ENCODE results near the gene CDC25B. TPM values are rescaled to one million over a fixed set of nuclear protein-coding genes. Genes with fewer than 3 reads are reported as not detected.

CDC25B gene
- total and polyA plus RNA-seq, 2 of the 13 experiments (the other 11 are each of a cell fraction or from before 2014, with no cell fraction given): 14.5 to 19.4 TPM

DNA sequence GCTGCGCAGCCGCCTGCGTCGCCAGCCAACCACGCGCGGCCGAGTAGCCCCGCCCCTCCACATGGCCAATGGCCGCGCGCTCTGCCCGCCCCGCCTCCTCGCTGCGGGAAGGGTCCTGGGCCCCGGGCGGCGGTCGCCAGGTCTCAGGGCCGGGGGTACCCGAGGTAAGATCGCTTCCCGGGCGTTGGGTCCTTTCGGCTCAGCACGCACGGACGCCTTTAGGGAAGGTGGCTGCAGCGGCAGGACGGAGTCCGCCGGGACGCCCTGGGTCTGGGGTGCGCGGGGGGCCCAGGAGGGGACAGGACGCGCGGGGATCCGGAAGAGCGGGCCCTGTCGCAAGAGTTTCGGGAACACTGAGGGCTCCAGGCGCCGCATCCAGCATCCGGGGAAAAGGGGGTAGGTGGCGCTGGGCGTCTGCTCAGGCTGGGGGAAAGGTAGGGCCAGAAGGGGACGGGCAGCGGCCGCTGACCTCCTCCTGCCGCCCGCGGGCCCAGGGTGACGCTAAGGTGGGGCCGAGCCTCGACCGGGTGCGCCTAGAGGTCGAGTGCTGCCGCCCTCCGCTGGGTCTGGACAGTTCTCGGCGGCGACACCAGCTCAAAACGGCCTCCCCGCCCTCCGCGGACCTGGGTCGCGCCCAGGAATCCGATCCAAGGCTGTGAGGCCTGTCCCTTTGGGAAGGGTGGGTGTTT, 50.8 kb downstream of the CDC25B start, which contains the start of gene MAVS (continued):
- peak; percentile 88; the same call in 1 of the 2 replicates for TF ChIP-seq SMYD3 (CRISPR knock-in tag; IDR thresholded peaks at IDR 0.05)
- TF ChIP-seq SMARCC2 (IDR thresholded peaks at IDR 0.05): no peak
- TF ChIP-seq, protein P1, sequence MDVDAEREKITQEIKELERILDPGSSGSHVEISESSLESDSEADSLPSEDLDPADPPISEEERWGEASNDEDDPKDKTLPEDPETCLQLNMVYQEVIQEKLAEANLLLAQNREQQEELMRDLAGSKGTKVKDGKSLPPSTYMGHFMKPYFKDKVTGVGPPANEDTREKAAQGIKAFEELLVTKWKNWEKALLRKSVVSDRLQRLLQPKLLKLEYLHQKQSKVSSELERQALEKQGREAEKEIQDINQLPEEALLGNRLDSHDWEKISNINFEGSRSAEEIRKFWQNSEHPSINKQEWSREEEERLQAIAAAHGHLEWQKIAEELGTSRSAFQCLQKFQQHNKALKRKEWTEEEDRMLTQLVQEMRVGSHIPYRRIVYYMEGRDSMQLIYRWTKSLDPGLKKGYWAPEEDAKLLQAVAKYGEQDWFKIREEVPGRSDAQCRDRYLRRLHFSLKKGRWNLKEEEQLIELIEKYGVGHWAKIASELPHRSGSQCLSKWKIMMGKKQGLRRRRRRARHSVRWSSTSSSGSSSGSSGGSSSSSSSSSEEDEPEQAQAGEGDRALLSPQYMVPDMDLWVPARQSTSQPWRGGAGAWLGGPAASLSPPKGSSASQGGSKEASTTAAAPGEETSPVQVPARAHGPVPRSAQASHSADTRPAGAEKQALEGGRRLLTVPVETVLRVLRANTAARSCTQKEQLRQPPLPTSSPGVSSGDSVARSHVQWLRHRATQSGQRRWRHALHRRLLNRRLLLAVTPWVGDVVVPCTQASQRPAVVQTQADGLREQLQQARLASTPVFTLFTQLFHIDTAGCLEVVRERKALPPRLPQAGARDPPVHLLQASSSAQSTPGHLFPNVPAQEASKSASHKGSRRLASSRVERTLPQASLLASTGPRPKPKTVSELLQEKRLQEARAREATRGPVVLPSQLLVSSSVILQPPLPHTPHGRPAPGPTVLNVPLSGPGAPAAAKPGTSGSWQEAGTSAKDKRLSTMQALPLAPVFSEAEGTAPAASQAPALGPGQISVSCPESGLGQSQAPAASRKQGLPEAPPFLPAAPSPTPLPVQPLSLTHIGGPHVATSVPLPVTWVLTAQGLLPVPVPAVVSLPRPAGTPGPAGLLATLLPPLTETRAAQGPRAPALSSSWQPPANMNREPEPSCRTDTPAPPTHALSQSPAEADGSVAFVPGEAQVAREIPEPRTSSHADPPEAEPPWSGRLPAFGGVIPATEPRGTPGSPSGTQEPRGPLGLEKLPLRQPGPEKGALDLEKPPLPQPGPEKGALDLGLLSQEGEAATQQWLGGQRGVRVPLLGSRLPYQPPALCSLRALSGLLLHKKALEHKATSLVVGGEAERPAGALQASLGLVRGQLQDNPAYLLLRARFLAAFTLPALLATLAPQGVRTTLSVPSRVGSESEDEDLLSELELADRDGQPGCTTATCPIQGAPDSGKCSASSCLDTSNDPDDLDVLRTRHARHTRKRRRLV (CRISPR knock-in tag; IDR thresholded peaks at IDR 0.05): peak; percentile 40
- TF ChIP-seq NFE2 (CRISPR knock-in tag; IDR thresholded peaks at IDR 0.05): no peak
- peak; percentile 98 for TF ChIP-seq ZFY (CRISPR knock-in tag; IDR thresholded peaks at IDR 0.05)
- TF ChIP-seq, protein P2, sequence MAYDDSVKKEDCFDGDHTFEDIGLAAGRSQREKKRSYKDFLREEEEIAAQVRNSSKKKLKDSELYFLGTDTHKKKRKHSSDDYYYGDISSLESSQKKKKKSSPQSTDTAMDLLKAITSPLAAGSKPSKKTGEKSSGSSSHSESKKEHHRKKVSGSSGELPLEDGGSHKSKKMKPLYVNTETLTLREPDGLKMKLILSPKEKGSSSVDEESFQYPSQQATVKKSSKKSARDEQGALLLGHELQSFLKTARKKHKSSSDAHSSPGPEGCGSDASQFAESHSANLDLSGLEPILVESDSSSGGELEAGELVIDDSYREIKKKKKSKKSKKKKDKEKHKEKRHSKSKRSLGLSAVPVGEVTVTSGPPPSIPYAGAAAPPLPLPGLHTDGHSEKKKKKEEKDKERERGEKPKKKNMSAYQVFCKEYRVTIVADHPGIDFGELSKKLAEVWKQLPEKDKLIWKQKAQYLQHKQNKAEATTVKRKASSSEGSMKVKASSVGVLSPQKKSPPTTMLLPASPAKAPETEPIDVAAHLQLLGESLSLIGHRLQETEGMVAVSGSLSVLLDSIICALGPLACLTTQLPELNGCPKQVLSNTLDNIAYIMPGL (CRISPR knock-in tag; IDR thresholded peaks at IDR 0.05; ENCODE audit: borderline replicate concordance in 1 of 2, low read depth in 1 of 2): peak; percentile 89 to 97; a peak in 3 of 4 replicates
- TF ChIP-seq AGO2 (optimal IDR thresholded peaks at IDR 0.05; ENCODE audit: low read depth, low read length): peak; percentile 95
- no peak; the same call in none of the 2 replicates for TF ChIP-seq ETV6 (CRISPR knock-in tag; conservative IDR thresholded peaks at IDR 0.05)
- peak; percentile 85 for TF ChIP-seq KMT2B (CRISPR knock-in tag; IDR thresholded peaks at IDR 0.05)
- peak; percentile 51; the same call in 1 of the 2 replicates for TF ChIP-seq EED (CRISPR knock-in tag; IDR thresholded peaks at IDR 0.05)
- peak; percentile 12; the same call in 1 of the 2 replicates for TF ChIP-seq ZNF274 (CRISPR knock-in tag; IDR thresholded peaks at IDR 0.05)
- peak; percentile 65 for TF ChIP-seq CBX1 (IDR thresholded peaks at IDR 0.05; ENCODE audit: low read depth)
- peak; percentile 12; the same call in 1 of the 2 replicates for TF ChIP-seq ZNF160 (CRISPR knock-in tag; IDR thresholded peaks at IDR 0.05)
- no peak for TF ChIP-seq JUN (CRISPR knock-in tag; IDR thresholded peaks at IDR 0.05)
- TF ChIP-seq ZFP36L1 (CRISPR knock-in tag; IDR thresholded peaks at IDR 0.05): no peak
- no peak for TF ChIP-seq SYNCRIP (IDR thresholded peaks at IDR 0.05; ENCODE audit: insufficient read depth, low read depth, low read length)
- 0 out of 2 replicates have a peak, but pooled peaks have one; percentile 4 for TF ChIP-seq MLXIP (CRISPR knock-in tag; IDR thresholded peaks at IDR 0.05; ENCODE audit: borderline replicate concordance)
- TF ChIP-seq NR2F6 (IDR thresholded peaks at IDR 0.05): no peak
- TF ChIP-seq NR2F6 (CRISPR knock-in tag; IDR thresholded peaks at IDR 0.05): peak; percentile 25
- TF ChIP-seq SAP130 (CRISPR knock-in tag; IDR thresholded peaks at IDR 0.05; ENCODE audit: low read depth): peak; percentile 89

Data from HepG2 (cell line).